ENCODE results near the gene LONP2.
A peak's percentile ranks its signal among the peaks of the same experiment; 100 is the strongest.

Gene LONP2

DNA sequence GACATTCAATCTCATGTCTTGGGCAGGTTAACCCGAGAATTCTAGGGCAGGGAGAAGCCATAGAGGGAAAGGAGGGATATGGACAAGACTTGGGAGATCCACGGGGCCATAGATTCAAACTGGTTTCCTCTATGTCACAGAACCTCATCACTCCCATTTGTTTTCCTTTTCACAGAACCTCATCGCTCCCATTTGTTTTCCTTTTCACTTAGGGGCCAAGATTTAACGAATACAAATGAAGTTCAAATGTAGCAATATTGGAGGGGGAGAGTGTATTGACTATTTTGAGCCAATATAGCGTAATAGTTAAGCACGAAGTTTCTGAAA lies 39.3 kb upstream of the LONP2 start:
- intact Hi-C loops (cut with DNase I; ENCODE audit: low total_unique reads) = no loop called here
- H3K27me3 ChIP-seq = peaks cover 0 to 16% of the 10 kb centered on the region in 2 donors
- no peaks in the 10 kb centered on the region for H3K4me1 ChIP-seq
- TF ChIP-seq, protein P1, sequence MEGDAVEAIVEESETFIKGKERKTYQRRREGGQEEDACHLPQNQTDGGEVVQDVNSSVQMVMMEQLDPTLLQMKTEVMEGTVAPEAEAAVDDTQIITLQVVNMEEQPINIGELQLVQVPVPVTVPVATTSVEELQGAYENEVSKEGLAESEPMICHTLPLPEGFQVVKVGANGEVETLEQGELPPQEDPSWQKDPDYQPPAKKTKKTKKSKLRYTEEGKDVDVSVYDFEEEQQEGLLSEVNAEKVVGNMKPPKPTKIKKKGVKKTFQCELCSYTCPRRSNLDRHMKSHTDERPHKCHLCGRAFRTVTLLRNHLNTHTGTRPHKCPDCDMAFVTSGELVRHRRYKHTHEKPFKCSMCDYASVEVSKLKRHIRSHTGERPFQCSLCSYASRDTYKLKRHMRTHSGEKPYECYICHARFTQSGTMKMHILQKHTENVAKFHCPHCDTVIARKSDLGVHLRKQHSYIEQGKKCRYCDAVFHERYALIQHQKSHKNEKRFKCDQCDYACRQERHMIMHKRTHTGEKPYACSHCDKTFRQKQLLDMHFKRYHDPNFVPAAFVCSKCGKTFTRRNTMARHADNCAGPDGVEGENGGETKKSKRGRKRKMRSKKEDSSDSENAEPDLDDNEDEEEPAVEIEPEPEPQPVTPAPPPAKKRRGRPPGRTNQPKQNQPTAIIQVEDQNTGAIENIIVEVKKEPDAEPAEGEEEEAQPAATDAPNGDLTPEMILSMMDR (IDR thresholded peaks at IDR 0.05) = no peak
- H3K36me3 ChIP-seq = no peaks in the 10 kb centered on the region
- DNase-seq = no peak
- H3K9me3 ChIP-seq = no peaks in the 10 kb centered on the region
- H3K27ac ChIP-seq = no peak overlapping the region
- H3K4me3 ChIP-seq = no peak overlapping the region

DNA sequence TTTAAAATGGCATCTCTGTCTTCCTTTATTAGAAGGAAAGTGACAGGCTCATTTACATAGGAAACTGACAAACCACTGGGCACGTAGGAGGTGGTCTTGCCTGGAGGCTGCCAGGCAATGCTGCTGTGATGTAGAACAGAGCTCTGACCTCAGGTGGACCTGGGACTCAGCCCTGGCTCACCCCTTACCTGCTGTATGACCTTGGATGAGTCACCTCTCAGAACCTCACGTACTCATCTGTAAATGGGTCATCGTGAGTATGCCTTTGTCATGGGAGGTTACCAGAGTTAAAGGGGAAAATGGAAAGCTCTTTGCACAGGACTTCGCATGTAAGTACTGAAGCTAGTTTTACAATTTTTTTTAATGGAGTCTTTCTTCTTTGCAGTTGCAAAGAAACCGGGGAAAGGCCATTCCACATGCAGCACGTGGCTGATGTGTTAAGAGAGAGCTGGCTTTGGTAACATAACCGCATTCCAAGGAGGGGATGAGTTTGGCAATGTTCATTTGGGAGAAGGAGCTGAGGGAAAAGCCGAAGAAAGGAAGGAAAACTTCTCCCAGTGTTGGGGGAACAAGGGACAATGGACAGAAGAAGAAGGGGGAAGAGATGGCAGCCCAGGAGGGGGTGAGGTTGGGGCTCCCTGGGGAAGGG lies 37.4 kb upstream of the LONP2 start:
- Histone ChIP-seq H3K4me1 (no peaks in the 10 kb centered on the region), H3K27ac (no peak overlapping the region), H3K27me3 (peaks cover 0 to 16% of the 10 kb centered on the region in 2 donors), H3K36me3 (no peaks in the 10 kb centered on the region), H3K4me3 (no peak overlapping the region), H3K9me3 (no peaks in the 10 kb centered on the region)
- DNase-seq = peak in 1 of 2 donors; percentile 13
- intact Hi-C loops (cut with DNase I; ENCODE audit: low total_unique reads) = no loop called here
- TF ChIP-seq, protein P1 (IDR thresholded peaks at IDR 0.05) = no peak

DNA sequence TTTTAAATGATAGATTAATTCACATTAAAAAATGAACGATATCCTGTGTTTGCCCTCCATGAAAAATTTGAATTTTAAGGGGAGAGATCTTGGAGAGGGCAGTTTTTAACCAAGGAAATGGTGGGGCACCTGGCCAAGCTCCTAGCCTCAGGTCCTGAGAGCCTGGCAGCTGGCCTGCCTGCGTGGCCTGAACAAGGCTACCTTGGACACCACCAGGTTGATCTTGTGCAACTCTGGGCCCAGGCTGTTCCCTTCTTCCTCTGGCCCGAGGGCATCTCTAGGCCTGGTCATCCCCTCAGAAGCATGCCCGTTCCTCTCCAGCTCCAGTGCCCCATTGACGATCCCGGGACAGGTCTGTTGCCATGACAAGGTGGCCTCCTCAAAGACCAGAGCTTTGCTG lies 33.4 kb upstream of the LONP2 start:
- peak in 1 of 2 donors; percentile 32 for DNase-seq
- intact Hi-C loops (cut with DNase I; ENCODE audit: low total_unique reads) = no loop called here
- no peaks in the 10 kb centered on the region for H3K4me1 ChIP-seq
- H3K27ac ChIP-seq = no peak overlapping the region
- H3K4me3 ChIP-seq = no peak overlapping the region
- H3K36me3 ChIP-seq = no peaks in the 10 kb centered on the region
- TF ChIP-seq, protein P1 (IDR thresholded peaks at IDR 0.05) = no peak
- H3K27me3 ChIP-seq = peaks cover 0 to 13% of the 10 kb centered on the region in 2 donors
- no peaks in the 10 kb centered on the region for H3K9me3 ChIP-seq

DNA sequence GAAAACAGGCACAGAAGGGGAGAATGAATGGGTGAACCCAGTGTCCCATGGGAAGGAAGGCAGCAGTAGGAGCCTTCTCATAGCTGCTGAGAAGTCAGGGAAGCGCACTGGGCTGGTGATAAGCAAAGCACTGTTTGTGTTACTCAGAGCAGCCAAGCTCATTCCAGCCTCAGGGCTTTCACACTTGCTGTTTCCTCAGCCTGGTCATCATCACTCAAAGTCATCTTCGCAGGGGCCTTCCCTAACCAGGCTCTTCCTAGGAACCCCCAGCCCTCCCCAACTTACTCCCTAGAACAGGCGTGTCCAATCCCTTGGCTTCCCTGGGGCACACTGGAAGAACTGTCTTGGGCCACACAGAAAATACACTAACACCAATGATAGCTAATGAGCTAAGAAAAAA lies 32.1 kb upstream of the LONP2 start:
- Histone ChIP-seq H3K27ac (no peak overlapping the region), H3K36me3 (no peaks in the 10 kb centered on the region), H3K9me3 (no peaks in the 10 kb centered on the region), H3K27me3 (peaks cover 0 to 12% of the 10 kb centered on the region in 2 donors), H3K4me1 (no peaks in the 10 kb centered on the region), H3K4me3 (no peak overlapping the region)
- peak in 1 of 2 donors; percentile 48 for DNase-seq
- intact Hi-C loops (cut with DNase I; ENCODE audit: low total_unique reads) = no loop called here
- TF ChIP-seq, protein P1 (IDR thresholded peaks at IDR 0.05) = no peak

DNA sequence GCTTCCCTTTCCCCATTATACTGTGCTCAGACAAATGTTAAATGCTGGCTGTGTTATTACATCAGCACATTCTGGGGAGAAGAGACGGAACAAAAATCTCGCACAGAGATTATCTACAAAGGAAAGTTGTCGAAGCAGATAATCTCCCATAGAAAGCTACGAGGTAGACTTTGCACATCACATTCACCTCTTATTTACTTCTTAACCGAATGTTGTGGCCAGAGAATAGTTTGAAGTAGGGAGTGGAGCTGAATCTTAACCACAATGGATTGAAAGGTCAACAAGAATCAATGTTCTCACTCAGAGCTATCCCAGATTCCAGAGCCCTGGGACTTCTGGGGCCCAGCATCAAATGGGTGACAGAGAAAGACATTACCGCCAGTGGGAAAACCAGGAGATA lies 28.4 kb upstream of the LONP2 start:
- Histone ChIP-seq H3K27me3 (no peaks in the 10 kb centered on the region), H3K4me3 (no peak overlapping the region), H3K27ac (no peak overlapping the region), H3K4me1 (no peaks in the 10 kb centered on the region), H3K9me3 (no peaks in the 10 kb centered on the region), H3K36me3 (no peaks in the 10 kb centered on the region)
- intact Hi-C loops (cut with DNase I; ENCODE audit: low total_unique reads) = no loop called here
- DNase-seq = no peak
- TF ChIP-seq, protein P1 (IDR thresholded peaks at IDR 0.05) = no peak

DNA sequence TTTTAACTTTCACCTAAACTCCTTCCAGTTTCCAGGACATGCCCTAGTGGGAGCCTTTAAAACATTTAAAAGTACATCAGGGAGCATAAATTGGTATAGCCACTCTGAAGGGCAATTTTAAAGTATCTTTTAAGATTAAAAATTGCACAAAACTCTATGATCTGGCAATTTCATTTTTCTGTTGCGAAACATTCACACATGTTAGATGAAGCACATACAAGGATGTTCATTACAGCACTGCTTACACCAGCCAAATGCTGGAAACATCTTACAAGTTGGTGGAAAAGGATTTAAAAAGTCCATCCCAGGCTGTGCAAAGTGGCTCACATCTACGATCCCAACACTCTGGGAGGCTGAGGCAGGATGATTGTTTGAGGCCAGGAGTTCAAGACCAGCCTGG lies 26.4 kb upstream of the LONP2 start:
- no peak for DNase-seq
- no peaks in the 10 kb centered on the region for H3K4me1 ChIP-seq
- TF ChIP-seq, protein P1 (IDR thresholded peaks at IDR 0.05) = no peak
- intact Hi-C loops (cut with DNase I; ENCODE audit: low total_unique reads) = no loop called here
- H3K27me3 ChIP-seq = no peaks in the 10 kb centered on the region
- no peaks in the 10 kb centered on the region for H3K36me3 ChIP-seq
- H3K9me3 ChIP-seq = no peaks in the 10 kb centered on the region
- H3K27ac ChIP-seq = no peak overlapping the region
- H3K4me3 ChIP-seq = no peak overlapping the region
